ENCODE data around the gene ZG16. TPM values are rescaled to one million over a fixed set of nuclear protein-coding genes. Genes with fewer than 3 reads are reported as not detected.
A peak's percentile ranks its signal among the peaks of the same experiment; 100 is the strongest.

ZG16 gene
- total and polyA plus RNA-seq, 2 of the 8 experiments (the other 6 are each of a cell fraction or from before 2014, with no cell fraction given) = not detected

DNA sequence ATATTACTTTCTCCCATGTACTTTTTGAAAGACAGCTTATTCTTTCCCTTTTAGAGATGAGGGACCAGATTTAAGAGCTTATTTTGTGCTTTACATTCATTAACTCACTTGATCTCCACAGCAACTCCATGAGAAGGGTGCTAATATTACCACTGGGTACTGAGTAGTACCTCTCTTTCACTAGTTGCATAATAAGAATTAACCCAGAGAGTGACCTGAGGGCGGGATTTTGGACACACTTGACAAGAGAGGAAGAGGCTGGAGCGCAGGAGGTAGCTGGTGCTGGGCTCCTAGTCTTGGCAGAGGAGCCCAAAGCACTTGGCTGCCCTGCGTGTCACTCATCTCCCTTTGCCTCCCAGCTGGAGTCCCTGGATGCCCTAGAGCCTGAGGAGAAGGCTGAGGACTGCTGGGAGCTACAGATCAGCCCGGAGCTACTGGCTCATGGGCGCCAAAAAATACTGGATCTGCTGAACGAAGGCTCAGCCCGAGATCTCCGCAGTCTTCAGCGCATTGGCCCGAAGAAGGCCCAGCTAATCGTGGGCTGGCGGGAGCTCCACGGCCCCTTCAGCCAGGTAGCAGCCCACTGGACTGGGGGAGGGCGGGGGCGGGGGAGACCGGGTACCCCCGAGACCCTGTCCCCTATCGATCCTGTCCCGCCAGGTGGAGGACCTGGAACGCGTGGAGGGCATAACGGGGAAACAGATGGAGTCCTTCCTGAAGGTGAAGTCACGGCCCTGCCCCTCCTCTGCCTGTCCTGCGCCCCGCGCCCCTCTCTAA, 26.6 kb downstream of the ZG16 start:
- peaks cover 0 to 28% (median 20%) of the 10 kb centered on the region in 4 experiments; a peak in 6 of 7 replicates for H3K4me1 ChIP-seq (replicated peaks in 1 of 4; ENCODE audit: control insufficient read depth in 3 of 4, insufficient read depth in 4 of 4, low read length in 3 of 4)
- no peak overlapping the region for H2AFZ ChIP-seq (ENCODE audit: low read length)
- H4K91ac ChIP-seq (replicated peaks; ENCODE audit: insufficient read length, low read length) = peak overlapping the region; percentile 98
- H3K27me3 ChIP-seq (replicated peaks in 1 of 4; ENCODE audit: control insufficient read depth in 3 of 4, extremely low read depth in 1 of 4, insufficient read depth in 3 of 4, low read length in 3 of 4) = no peaks in the 10 kb centered on the region
- peak overlapping the region; percentile 77 for H4K8ac ChIP-seq (ENCODE audit: extremely low read depth, insufficient read depth, low read length)
- H2BK20ac ChIP-seq (ENCODE audit: low read length) = no peak overlapping the region
- H3K79me2 ChIP-seq (ENCODE audit: control insufficient read depth in 1 of 2, insufficient read depth in 2 of 2, low read length in 2 of 2) = peaks cover 7 to 22% of the 10 kb centered on the region in 2 experiments
- FAIRE-seq = no peak
- ChIA-PET POLR2A (ENCODE audit: partially characterized antibody) (interaction anchor here (0.7 to 6.5 kb wide), 19 partner anchors 8 to 261 kb away, joined by 3 to 58 read pairs (median 5); partner anchors contain the start of genes ALDOA, KCTD13, KIF22 and MVP), CTCF (ENCODE audit: partially characterized antibody) (interaction anchor here (0.5 to 2.8 kb wide), 15 partner anchors 11 to 945 kb away, joined by 3 to 15 read pairs (median 4); partner anchors contain the start of genes KIF22, PAGR1 and TLCD3B)
- H3K56ac ChIP-seq (replicated peaks; ENCODE audit: insufficient read length, low read depth, low read length) = peak overlapping the region; percentile 11
- peak overlapping the region; percentile 88 for H2BK5ac ChIP-seq (ENCODE audit: low read depth, low read length)
- H2BK12ac ChIP-seq (ENCODE audit: low read depth, low read length) = no peak overlapping the region; the same call in 1 of the 2 replicates
- no peak for DNase-seq (ENCODE audit: low read depth in 1 of 2, low spot score in 2 of 2)
- 68% methylated on average over 12 of the region's 26 CpGs; no CpG with 5 or more reads in 1 of the 2 experiments for WGBS, 2 experiments (ENCODE audit: extremely low coverage in 1 of 2, insufficient coverage in 1 of 2, insufficient read length in 1 of 2, insufficient replicate concordance in 2 of 2, low coverage in 1 of 2, low lambda C conversion rate in 2 of 2, missing lambda C conversion rate in 1 of 2)
- no peak overlapping the region for H3K14ac ChIP-seq (ENCODE audit: insufficient read length)
- peak overlapping the region in 3 of 4 experiments; percentile 22 to 82 (median 79); a peak in 6 of 7 replicates for H3K9ac ChIP-seq (replicated peaks in 1 of 4; ENCODE audit: extremely low read depth in 1 of 4, low read depth in 3 of 4, low read length in 3 of 4)
- 0 out of 2 replicates have a peak overlapping the region, but pooled peaks have one; percentile 47 for H2AK5ac ChIP-seq (ENCODE audit: low read depth, low read length)
- peak overlapping the region; percentile 69 to 94 for H3K4me2 ChIP-seq (ENCODE audit: insufficient read depth in 1 of 2, low read depth in 2 of 2, low read length in 2 of 2)
- H3K4ac ChIP-seq (replicated peaks; ENCODE audit: insufficient read length, low read depth, low read length) = peak overlapping the region; percentile 92
- peak overlapping the region; percentile 86 for H3K27ac ChIP-seq (ENCODE audit: low read depth, low read length)
- H2BK15ac ChIP-seq (ENCODE audit: low read length) = no peak overlapping the region
- peak overlapping the region; percentile 90 for H3K18ac ChIP-seq (ENCODE audit: extremely low read depth, low read length)
- H3K23ac ChIP-seq (ENCODE audit: insufficient read length) = no peak overlapping the region
- H3K79me1 ChIP-seq (ENCODE audit: low read depth, low read length) = no peaks in the 10 kb centered on the region
- peak overlapping the region; percentile 90 for H4K5ac ChIP-seq (ENCODE audit: insufficient read length, low read depth, low read length)
- no peaks in the 10 kb centered on the region for H3K9me3 ChIP-seq (ENCODE audit: insufficient read depth in 2 of 2, low read depth in 1 of 2, low read length in 1 of 2)
- peak overlapping the region; percentile 54 to 79 (median 72) for H3K4me3 ChIP-seq (ENCODE audit: extremely low read depth in 1 of 4, insufficient read depth in 2 of 4, low read depth in 3 of 4, low read length in 4 of 4)
- peaks cover 27 to 56% (median 36%) of the 10 kb centered on the region in 4 experiments for H3K36me3 ChIP-seq (ENCODE audit: control insufficient read depth in 2 of 4, insufficient read depth in 4 of 4, low read length in 3 of 4)
- H4K20me1 ChIP-seq (replicated peaks in 1 of 2; ENCODE audit: control insufficient read depth in 1 of 2, insufficient read depth in 2 of 2, low read length in 2 of 2) = peaks cover 10 to 21% of the 10 kb centered on the region in 2 experiments
- H2BK120ac ChIP-seq (replicated peaks; ENCODE audit: low read depth, low read length) = no peak overlapping the region
- H3K23me2 ChIP-seq (ENCODE audit: low read depth, low read length) = peaks cover 13% of the 10 kb centered on the region; the same call in 1 of the 2 replicates
- no peak for TF ChIP-seq SP4 (IDR thresholded peaks at IDR 0.05; ENCODE audit: low read length)
- TF ChIP-seq JUND (IDR thresholded peaks at IDR 0.05; ENCODE audit: low read length) = no peak
- TF ChIP-seq RXRA (IDR thresholded peaks at IDR 0.05; ENCODE audit: insufficient read depth, low read depth, low read length) = no peak
- TF ChIP-seq, protein P1, sequence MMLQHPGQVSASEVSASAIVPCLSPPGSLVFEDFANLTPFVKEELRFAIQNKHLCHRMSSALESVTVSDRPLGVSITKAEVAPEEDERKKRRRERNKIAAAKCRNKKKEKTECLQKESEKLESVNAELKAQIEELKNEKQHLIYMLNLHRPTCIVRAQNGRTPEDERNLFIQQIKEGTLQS (IDR thresholded peaks at IDR 0.05; ENCODE audit: insufficient read depth, low read depth, low read length) = no peak
- TF ChIP-seq CHD2 (IDR thresholded peaks at IDR 0.05; ENCODE audit: low read length) = no peak
- TF ChIP-seq NANOG (IDR thresholded peaks at IDR 0.05; ENCODE audit: insufficient read depth, low read depth, low read length, poor library complexity, severe bottlenecking) = no peak
- no peak for TF ChIP-seq YY1 (IDR thresholded peaks at IDR 0.05; ENCODE audit: low read depth, low read length)
- no peak for TF ChIP-seq SRF (IDR thresholded peaks at IDR 0.05; ENCODE audit: low read depth, low read length)
- no peak for TF ChIP-seq BACH1 (IDR thresholded peaks at IDR 0.05; ENCODE audit: low read length)
- no peak for TF ChIP-seq GTF2F1 (IDR thresholded peaks at IDR 0.05; ENCODE audit: borderline replicate concordance, low read depth, low read length)
- TF ChIP-seq PHF8 (conservative IDR thresholded peaks at IDR 0.05; ENCODE audit: low read depth, low read length) = no peak
- no peak for TF ChIP-seq TEAD4 (IDR thresholded peaks at IDR 0.05; ENCODE audit: low read depth, low read length)
